Lower lobe of right lung (tissue), 2 donors: ENCODE data around the gene NR2E3. TPM values are rescaled to one million over a fixed set of nuclear protein-coding genes. Genes with fewer than 3 reads are reported as not detected.

Experiments
- ATAC-seq, 2 donors: fragments of 200-7000 bp; cut with Tn5 transposase; one replicate each; pipeline ENCODE4 v1.9.1; 2020 to 2022; ENCODE audit warnings: mild to moderate bottlenecking in 2 of 2, moderate library complexity in 2 of 2
- DNase-seq: peaks from one replicate; pipeline ENCODE4 v3.0.0-alpha.2; 2020
- H3K27ac ChIP-seq: fragments of 200-600 bp; one replicate; pipeline ENCODE4 v1.8.0; 2022
- H3K27me3 ChIP-seq: fragments of 200-600 bp; one replicate; pipeline ENCODE4 v1.8.0; 2022; ENCODE audit warnings: low read depth
- H3K36me3 ChIP-seq: fragments of 200-600 bp; one replicate; pipeline ENCODE4 v1.8.0; 2022; ENCODE audit warnings: mild to moderate bottlenecking
- H3K4me1 ChIP-seq: fragments of 200-600 bp; one replicate; pipeline ENCODE4 v1.8.0; 2022
- H3K4me3 ChIP-seq: fragments of 200-600 bp; one replicate; pipeline ENCODE4 v1.8.0; 2022; ENCODE audit warnings: mild to moderate bottlenecking
- H3K9me3 ChIP-seq: fragments of 200-600 bp; one replicate; pipeline ENCODE4 v1.8.0; 2022
- CTCF ChIP-seq: fragments of 200-600 bp; IDR thresholded peaks from one replicate; pipeline ENCODE4 v1.8.0; 2022; ENCODE audit warnings: antibody characterized with exemption, mild to moderate bottlenecking
- intact Hi-C: fragments of 100-400 bp; cut with DNase I; formaldehyde crosslinking; loops from one replicate; pipeline ENCODE4 v1.11.0; 2022
- long read RNA-seq: library from polyadenylated mRNA; unstranded; transcript quantifications from one replicate; pipeline ENCODE4 v2.0.0, GENCODE V29; 2021
- total RNA-seq: library from RNA; stranded (reverse); fragmentation: NEBNext Ultra II Directional; extraction: Animal tissue kit (Norgen Biotek cat#: 25700); gene quantifications from one replicate; pipeline ENCODE4 v1.2.1, GENCODE V29; 2021
- donor health status: DM: no; HTN: yes; CAD: no; lungs with severe emphysema.

The NR2E3 gene
- not detected for total RNA-seq
- long read RNA-seq, result 0 reads

- Histone ChIP-seq H3K4me3 (no peak within 1 kb of the TSS), H3K27me3 (no peaks in the 10 kb centered on the region), H3K27ac (no peak within 1 kb of the TSS), H3K9me3 (no peaks in the 10 kb centered on the region), H3K4me1 (no peaks in the 10 kb centered on the region), H3K36me3 (no peaks in the 10 kb centered on the region)
- DNase-seq (no peak), ATAC-seq (no peak)
- intact Hi-C loops, result no loop called here
- TF ChIP-seq CTCF, result no peak
These were observed at the start of gene NR2E3 for GRCh38 chr15:71810256-71811035. Gene NR2E3 (plus strand): TSS chr15:71810554. CDS start chr15:71810744, 190 bp downstream.

GRCh38 chr15:71760852-71761251, 49.5 kb upstream of the NR2E3 start:
- intact Hi-C loops, result no loop called here
- H3K4me3 ChIP-seq, result no peak overlapping the region
- no peak overlapping the region for H3K27ac ChIP-seq
- H3K27me3 ChIP-seq, result no peaks in the 10 kb centered on the region
- no peak for TF ChIP-seq CTCF
- H3K4me1 ChIP-seq, result no peaks in the 10 kb centered on the region
- H3K9me3 ChIP-seq, result peaks cover 14% of the 10 kb centered on the region
- DNase-seq, result no peak
- no peak for ATAC-seq
- peaks cover 9% of the 10 kb centered on the region for H3K36me3 ChIP-seq

- Histone ChIP-seq H3K27ac (no peak overlapping the region), H3K4me1 (no peaks in the 10 kb centered on the region), H3K9me3 (peaks cover 14% of the 10 kb centered on the region), H3K27me3 (no peaks in the 10 kb centered on the region), H3K36me3 (peaks cover 9% of the 10 kb centered on the region), H3K4me3 (no peak overlapping the region)
- peak; percentile 60 to 69 for ATAC-seq
- intact Hi-C loops, result no loop called here
- no peak for TF ChIP-seq CTCF
- DNase-seq, result no peak
These were observed 48.7 kb upstream of the NR2E3 start for GRCh38 chr15:71761649-71762048.

- Histone ChIP-seq H3K27me3 (no peaks in the 10 kb centered on the region), H3K4me1 (no peaks in the 10 kb centered on the region), H3K9me3 (no peaks in the 10 kb centered on the region), H3K27ac (no peak overlapping the region), H3K36me3 (peaks cover 9% of the 10 kb centered on the region), H3K4me3 (no peak overlapping the region)
- DNase-seq, result no peak
- intact Hi-C loops, result no loop called here
- no peak for TF ChIP-seq CTCF
- ATAC-seq, result no peak
These were observed 42.2 kb upstream of the NR2E3 start for GRCh38 chr15:71768184-71768583.

GRCh38 chr15:71773206-71773859, 37.0 kb upstream of the NR2E3 start:
- no peaks in the 10 kb centered on the region for H3K27me3 ChIP-seq
- ATAC-seq, result no peak

More at GRCh38 chr15:71773206-71773859, 37.0 kb upstream of the NR2E3 start:
- DNase-seq, result no peak
- Histone ChIP-seq H3K27ac (no peak overlapping the region), H3K36me3 (no peaks in the 10 kb centered on the region), H3K9me3 (no peaks in the 10 kb centered on the region), H3K4me3 (no peak overlapping the region), H3K4me1 (no peaks in the 10 kb centered on the region)
- intact Hi-C loops, result no loop called here
- no peak for TF ChIP-seq CTCF
